GM12874 (cell line): ENCODE results near the gene ATL2.

Source experiments
- CTCF ChIP-seq: IDR thresholded peaks from 2 replicates; pipeline ENCODE4 v1.5.1; 2011; ENCODE audit warnings: low read depth, mild to moderate bottlenecking, control low read depth, low read length, moderate library complexity; ENCODE audit not compliant: insufficient read depth

Gene ATL2

GRCh38 chr2:38260469-38260868 is 116.6 kb downstream of the ATL2 start:
- TF ChIP-seq CTCF = no peak

DNA sequence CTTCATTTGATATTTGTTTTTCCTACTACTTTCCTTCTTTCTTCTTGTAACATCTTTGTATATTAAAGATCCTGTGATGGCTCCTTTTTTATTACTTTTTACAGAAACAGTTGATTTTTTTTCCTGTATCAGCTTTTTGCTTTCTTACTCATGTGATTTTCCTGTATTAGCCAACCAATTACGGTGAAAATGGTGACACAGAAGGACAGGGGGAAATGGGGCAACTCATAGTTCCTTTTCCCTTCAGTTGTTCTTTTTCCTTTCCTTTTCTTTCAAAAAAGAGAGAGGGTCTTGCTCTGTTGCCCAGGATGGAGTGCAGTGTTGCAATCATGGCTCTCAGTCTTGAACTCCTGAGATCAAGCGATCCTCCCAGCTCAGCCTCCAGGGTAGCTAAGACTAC is 117.8 kb downstream of the ATL2 start:
- no peak for TF ChIP-seq CTCF

DNA sequence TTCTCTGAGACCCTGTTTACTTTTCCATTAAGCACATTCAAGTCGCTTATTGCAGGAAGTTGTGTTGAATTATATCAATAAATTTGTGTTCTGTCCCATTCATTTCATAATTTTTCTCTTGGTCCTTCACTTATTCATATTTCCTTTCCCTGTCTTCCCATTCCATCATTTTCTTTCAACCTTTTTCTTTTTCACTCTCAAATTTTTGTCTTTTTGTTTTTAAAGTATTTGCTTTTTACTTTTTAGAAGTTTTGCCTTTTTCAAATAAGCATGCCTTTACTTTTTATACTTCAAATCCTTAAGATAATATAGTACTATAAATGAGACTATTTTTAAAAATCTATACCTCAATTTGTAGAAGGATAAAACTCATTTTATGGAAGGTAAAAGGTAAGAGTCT is 120.5 kb downstream of the ATL2 start:
- TF ChIP-seq CTCF = no peak

DNA sequence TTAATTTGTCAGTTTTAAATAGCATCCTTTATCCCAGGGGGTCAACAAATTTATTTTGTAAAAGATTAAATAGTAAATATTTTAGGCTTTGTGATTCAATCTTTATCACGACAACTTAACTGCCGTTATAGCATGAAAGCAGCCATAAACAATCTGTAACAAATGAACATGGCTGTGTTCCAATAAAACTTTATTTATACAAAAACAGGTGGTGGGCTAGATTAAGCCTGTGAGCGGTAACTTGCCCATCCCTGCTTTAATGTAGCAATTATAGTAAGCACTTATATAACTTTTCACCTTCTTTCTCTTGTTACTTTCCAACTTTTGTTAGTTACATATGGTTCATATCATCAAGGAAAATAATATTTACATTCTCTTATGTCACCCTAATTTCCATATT is 121.9 kb downstream of the ATL2 start:
- no peak for TF ChIP-seq CTCF

DNA sequence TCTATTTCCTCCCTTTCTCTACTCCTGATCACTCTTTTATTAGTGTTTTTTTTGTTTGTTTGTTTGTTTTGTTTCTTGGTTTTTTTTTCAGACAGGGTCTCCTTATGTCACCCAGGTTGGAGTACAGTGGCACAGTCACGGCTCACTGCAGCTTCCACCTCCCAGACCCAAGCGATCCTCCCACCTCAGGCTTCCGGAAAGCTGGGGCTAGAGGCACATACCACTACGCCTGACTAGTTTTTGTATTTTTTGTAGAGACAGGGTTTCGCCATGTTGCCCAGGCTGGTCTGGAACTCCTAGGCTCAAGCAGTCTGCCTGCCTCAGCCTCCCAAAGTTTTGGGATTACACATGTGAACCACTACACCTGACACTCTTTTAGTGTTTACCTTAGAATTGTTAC is 122.3 kb downstream of the ATL2 start:
- no peak for TF ChIP-seq CTCF

DNA sequence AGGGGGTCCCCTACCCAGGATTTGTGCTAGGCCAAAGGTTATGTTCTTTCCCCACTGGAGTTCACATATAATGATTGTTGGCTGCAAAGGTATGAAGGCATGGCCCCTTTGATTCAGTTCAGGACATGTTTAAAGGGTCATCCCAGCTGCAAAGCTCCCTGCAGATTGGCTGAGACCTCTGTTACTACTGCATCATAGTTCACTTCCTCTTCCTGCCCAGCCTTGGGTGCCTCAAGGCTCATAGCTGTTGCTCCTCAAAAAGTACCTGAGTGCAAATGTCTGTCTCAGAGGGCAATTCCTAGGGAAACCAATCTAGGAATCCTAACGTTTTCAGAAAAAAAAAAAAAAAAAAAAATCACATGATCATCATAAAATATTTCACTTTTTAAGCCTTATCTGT is 125.1 kb downstream of the ATL2 start:
- no peak for TF ChIP-seq CTCF

- no peak for TF ChIP-seq CTCF
These were observed 128.4 kb downstream of the ATL2 start for GRCh38 chr2:38248707-38249106.

GRCh38 chr2:38248255-38248654 is 128.8 kb downstream of the ATL2 start:
- TF ChIP-seq CTCF = no peak
